GM19397 (cell line): Measurements from ENCODE around the gene EPB41L4B.
"Not testable (repeated sequence)": the region's sequence is repeated elsewhere in the genome, so short reads cannot be mapped to it uniquely, and the experiment has no call there.

Experiments
- ATAC-seq: cut with Tn5 transposase; IDR thresholded peaks from one replicate; pipeline ENCODE4 v1.9.1; 2021; ENCODE audit warnings: mild to moderate bottlenecking, moderate library complexity; ENCODE audit not compliant: unreplicated experiment

Gene EPB41L4B

GRCh38 chr9:109301012-109301411 is 19.8 kb downstream of the EPB41L4B start:
- ATAC-seq, result no peak

DNA sequence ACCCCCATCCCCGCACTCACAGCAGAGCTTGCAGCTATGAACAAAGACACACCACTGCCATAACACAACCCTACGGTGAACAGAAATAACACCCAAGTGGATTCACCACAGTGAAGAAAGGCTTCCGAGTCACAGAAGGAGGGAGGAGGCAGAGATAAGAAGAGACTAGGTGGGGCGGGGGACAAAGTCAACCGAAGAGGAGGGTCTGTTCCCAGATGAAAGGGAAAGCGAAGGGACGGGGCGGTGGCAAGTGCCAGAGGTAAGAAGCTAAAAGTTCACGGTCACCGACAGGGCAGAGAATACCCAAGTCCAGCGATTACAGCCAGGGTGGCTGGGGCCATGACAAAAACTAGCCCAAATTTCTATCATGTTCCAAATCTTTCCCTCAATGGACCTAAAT is 21.0 kb downstream of the EPB41L4B start:
- no peak for ATAC-seq

DNA sequence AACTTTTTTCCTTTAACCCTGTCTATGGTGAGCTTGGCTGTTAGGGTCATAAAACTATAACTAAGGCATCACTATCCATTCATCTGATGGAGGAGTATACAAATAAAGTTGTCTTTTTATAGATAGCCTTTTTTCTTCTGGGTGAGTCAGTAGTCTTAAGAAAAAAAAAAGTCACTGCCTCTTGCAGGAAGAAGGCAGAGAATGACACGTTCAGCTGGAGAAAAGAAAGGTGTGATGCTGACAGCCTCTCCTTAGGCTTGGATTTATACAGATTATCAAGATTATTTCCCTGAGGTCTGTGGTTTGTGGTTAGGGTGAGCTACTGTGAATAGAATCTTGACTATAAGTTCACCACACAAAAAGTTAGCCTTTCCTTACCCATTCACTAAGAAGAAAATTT is 23.0 kb downstream of the EPB41L4B start:
- no peak for ATAC-seq

- no peak for ATAC-seq
Measured at GRCh38 chr9:109295221-109296130, 25.4 kb downstream of the EPB41L4B start.

GRCh38 chr9:109290385-109290784 is 30.5 kb downstream of the EPB41L4B start:
- no peak for ATAC-seq

GRCh38 chr9:109289931-109290330 is 30.9 kb downstream of the EPB41L4B start:
- ATAC-seq, result no peak

- ATAC-seq, result no peak
Measured at GRCh38 chr9:109289186-109289585, 31.7 kb downstream of the EPB41L4B start.

DNA sequence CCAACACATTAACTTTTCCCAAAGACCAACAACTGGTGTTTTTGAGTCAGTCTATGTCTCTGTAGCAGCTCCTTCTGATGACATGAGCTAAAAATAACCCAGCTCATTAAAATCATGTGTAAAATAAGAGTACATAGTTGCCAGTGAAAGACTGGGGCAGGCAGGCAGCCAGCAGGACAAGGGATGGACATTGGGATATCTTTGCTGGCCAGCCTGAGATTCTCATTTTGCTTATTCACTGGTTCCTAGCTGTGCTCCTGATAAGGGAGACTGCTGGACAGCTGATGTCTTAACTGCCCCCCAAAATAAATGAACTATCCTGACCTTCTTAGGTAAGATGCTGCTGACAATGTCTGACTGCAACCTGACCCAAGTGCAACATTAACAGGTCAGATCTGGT is 33.9 kb downstream of the EPB41L4B start:
- no peak for ATAC-seq

DNA sequence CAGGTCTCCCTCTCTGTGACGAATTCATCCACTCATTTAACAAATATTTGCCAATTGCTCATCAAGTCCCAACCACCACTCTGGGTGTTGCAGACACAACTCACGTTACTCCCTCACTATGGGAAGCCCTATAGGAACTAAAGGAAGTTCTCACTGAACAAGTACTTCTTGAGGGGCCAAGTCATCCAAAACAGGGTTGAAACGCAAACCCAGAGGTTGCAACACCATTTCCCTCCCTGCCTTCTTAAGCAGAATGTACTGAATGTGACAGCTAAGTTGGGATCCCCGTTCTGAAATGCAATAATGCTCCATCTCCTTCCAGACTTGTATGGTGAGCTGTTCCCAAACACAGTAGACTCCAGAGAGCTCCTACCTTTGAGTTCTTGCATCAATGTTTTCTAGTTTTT is 34.3 kb downstream of the EPB41L4B start:
- no peak for ATAC-seq

DNA sequence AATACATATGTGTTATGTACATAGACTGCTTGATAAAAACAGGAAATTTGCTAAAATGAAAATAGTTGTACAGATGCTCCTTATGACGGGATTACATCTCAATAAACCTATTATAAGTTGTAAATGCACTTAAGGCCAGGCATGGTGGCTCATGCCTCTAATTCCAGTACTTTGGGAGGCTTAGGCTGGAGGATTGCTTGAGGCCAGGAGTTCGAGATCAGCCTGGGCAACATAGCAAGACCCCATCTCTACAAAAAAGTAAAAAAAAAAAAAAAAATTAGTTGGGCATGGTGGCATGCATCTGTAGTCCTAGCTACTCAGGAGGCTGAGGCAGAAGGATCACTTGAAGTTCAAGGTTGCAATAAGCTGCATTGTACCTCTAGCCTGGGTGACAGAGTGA is 37.2 kb downstream of the EPB41L4B start:
- ATAC-seq, result not testable (repeated sequence)

GRCh38 chr9:109283012-109283411 is 37.8 kb downstream of the EPB41L4B start:
- no peak for ATAC-seq

DNA sequence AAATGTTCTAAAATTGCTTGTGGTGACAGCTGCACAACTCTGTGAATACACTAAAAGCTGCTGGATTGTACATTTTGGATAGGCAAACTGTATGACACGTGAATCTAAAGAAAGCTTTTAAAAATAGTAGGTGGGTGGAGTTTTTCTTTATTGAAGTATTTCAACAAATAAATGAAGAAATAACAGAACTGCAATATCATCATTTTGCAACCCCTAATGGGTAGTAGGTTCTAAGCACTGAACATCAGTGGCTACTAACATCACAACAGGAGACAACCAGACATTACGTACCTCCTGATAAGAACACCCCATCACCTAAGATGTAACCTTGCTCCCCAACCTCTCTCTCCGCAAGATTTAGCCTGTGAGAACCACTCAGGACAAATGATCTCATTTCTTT is 38.6 kb downstream of the EPB41L4B start:
- no peak for ATAC-seq

DNA sequence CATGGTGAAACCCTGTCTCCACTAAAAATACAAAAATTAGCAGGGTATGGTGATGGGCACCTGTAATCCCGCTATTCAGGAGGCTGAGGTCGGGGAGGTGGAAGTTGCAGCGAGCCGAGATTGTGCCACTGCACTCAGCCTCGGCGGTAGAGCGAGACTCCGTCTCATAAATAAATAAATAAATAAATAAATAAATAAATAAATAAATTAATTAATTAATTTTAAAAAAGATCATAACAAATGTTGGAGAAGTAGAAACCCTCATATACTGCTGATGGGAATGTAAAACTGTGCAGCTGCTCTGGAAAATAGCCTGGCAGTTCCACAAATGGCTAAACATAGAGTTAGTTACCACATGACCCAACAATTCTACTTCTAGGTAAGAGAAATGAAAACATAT is 39.3 kb downstream of the EPB41L4B start:
- no peak for ATAC-seq

- no peak for ATAC-seq
Measured at GRCh38 chr9:109278848-109279247, 42.0 kb downstream of the EPB41L4B start.

GRCh38 chr9:109278216-109278615 is 42.6 kb downstream of the EPB41L4B start:
- no peak for ATAC-seq

GRCh38 chr9:109277451-109277850 is 43.4 kb downstream of the EPB41L4B start:
- ATAC-seq, result no peak

DNA sequence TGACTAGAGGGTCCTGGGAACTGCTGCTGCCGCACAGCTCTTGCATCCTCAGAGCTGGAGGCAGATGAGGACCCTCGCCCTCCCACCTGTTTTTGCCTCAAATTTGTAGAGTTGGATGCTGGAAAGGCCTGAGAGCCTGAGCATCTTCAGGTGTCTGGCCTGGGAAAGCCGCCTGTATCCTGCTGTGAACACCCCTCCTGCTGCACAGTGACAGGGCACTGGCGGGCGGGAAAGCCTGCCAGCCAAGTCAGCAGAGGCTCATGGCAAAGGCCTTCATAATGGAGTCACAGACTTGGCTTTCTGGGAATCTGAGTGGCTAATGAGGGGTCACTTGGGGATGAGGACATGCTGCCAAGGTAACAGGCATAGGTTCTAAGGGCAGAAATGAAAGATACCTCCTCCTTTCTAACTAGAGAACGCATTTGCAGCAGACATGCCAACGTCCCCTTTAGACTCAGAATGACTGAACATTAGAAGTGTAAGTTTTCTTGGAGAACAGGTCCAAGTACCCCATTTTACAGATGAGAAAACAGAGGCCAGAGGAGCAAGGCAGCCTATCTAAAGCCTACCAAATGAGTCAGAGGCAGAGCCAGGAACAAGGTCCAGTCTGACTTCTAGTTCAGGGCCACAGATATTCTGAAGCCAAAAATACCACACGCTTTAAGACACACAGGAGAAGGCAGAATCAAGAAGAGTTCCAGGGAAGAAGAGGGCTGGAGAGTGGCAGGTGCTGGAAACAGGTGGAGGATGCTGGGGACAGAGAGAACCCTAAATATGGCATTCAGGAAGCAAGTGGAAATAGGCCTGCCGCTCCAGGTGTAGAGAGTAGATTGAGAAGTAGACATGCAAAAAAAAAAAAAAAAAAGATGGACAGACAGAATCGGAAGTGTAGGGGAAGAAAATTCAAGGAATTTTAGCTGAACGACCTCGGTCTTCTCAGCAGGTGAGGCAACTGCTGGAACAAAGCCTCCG is 44.1 kb downstream of the EPB41L4B start:
- ATAC-seq, result no peak

GRCh38 chr9:109274884-109275730 is 45.8 kb downstream of the EPB41L4B start:
- no peak for ATAC-seq

- no peak for ATAC-seq
Measured at GRCh38 chr9:109273869-109274268, 47.0 kb downstream of the EPB41L4B start.

- ATAC-seq, result no peak
Measured at GRCh38 chr9:109272745-109273144, 48.1 kb downstream of the EPB41L4B start.

DNA sequence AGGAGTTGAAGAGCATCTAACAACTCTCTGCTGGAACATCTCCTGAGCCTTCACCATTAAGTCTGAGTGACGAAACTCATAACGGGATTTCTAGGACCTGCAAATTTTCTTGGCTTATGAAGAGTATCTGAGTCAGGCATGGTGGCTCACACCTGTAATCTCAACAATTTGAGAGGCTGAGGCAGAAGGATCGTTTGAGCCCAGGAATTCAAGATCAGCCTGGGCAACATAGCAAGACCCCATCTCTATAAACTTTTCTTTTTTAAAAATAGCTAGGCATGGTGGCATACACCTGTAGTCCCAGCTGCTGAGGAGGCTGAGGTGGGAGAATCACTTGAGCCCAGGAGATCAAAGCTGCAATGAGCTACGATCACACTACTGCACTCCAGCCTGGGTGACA is 48.8 kb downstream of the EPB41L4B start:
- ATAC-seq, result no peak
